ENCODE results near the gene MAP1LC3B.
A peak's percentile ranks its signal among the peaks of the same experiment; 100 is the strongest.

MAP1LC3B gene

GRCh38 chr16:87393680-87394055 lies 1.5 kb downstream of the MAP1LC3B start:
- DNase-seq (ENCODE audit: extremely low read depth, insufficient read length), result no peak
- H3K36me3 ChIP-seq (ENCODE audit: control insufficient read depth, insufficient read depth, low read length), result peaks cover 2% of the 10 kb centered on the region
- TF ChIP-seq, protein P1, sequence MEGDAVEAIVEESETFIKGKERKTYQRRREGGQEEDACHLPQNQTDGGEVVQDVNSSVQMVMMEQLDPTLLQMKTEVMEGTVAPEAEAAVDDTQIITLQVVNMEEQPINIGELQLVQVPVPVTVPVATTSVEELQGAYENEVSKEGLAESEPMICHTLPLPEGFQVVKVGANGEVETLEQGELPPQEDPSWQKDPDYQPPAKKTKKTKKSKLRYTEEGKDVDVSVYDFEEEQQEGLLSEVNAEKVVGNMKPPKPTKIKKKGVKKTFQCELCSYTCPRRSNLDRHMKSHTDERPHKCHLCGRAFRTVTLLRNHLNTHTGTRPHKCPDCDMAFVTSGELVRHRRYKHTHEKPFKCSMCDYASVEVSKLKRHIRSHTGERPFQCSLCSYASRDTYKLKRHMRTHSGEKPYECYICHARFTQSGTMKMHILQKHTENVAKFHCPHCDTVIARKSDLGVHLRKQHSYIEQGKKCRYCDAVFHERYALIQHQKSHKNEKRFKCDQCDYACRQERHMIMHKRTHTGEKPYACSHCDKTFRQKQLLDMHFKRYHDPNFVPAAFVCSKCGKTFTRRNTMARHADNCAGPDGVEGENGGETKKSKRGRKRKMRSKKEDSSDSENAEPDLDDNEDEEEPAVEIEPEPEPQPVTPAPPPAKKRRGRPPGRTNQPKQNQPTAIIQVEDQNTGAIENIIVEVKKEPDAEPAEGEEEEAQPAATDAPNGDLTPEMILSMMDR (IDR thresholded peaks at IDR 0.05; ENCODE audit: insufficient read depth, low read length, poor library complexity, severe bottlenecking), result no peak
- no peaks in the 10 kb centered on the region for H3K27me3 ChIP-seq (replicated peaks; ENCODE audit: control insufficient read depth, insufficient read depth, low read length)
- H3K4me3 ChIP-seq (replicated peaks; ENCODE audit: low read depth, low read length), result no peak overlapping the region

- TF ChIP-seq, protein P1 (IDR thresholded peaks at IDR 0.05; ENCODE audit: insufficient read depth, low read length, poor library complexity, severe bottlenecking), result no peak
- peaks cover 6% of the 10 kb centered on the region for H3K36me3 ChIP-seq (ENCODE audit: control insufficient read depth, insufficient read depth, low read length)
- no peaks in the 10 kb centered on the region for H3K27me3 ChIP-seq (replicated peaks; ENCODE audit: control insufficient read depth, insufficient read depth, low read length)
- no peak for DNase-seq (ENCODE audit: extremely low read depth, insufficient read length)
- no peak overlapping the region for H3K4me3 ChIP-seq (replicated peaks; ENCODE audit: low read depth, low read length)
Measured at GRCh38 chr16:87395181-87395842, 3.2 kb downstream of the MAP1LC3B start.

GRCh38 chr16:87404764-87405625 lies 12.9 kb downstream of the MAP1LC3B start:
- TF ChIP-seq, protein P1 (IDR thresholded peaks at IDR 0.05; ENCODE audit: insufficient read depth, low read length, poor library complexity, severe bottlenecking), result no peak
- Histone ChIP-seq H3K4me3 (replicated peaks; ENCODE audit: low read depth, low read length) (no peak overlapping the region), H3K36me3 (ENCODE audit: control insufficient read depth, insufficient read depth, low read length) (peaks cover 6% of the 10 kb centered on the region), H3K27me3 (replicated peaks; ENCODE audit: control insufficient read depth, insufficient read depth, low read length) (no peaks in the 10 kb centered on the region)
- no peak for DNase-seq (ENCODE audit: extremely low read depth, insufficient read length)

DNA sequence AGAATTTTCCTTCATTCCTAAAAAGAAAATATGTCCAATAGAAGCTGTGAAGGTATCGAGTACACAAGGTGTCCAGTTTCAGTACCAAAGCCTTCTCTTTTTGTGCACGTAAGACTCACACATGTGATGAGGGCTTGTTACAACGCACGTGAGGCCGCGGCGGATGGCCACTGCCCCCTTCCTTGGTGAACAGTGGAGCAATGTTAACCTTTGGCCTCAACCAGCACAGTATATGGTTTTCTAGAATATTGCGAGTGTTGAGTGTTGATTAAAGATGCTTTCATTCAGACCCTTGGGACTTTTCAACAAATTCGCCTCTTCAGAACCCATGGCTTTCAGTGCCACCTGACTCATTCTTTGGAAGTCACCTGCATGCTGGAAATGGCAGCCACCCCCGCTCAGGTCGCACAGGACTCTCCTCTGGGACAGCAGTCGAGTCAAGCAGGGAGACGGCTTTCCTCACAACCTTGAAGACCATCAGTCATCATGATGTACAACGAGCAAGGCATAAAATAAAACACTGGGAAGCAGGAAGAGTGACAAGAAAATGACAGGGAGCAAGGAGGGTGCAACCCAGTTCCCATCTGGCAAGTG lies 14.5 kb downstream of the MAP1LC3B start:
- TF ChIP-seq, protein P1 (IDR thresholded peaks at IDR 0.05; ENCODE audit: insufficient read depth, low read length, poor library complexity, severe bottlenecking), result no peak
- Histone ChIP-seq H3K36me3 (ENCODE audit: control insufficient read depth, insufficient read depth, low read length) (peaks cover 6% of the 10 kb centered on the region), H3K27me3 (replicated peaks; ENCODE audit: control insufficient read depth, insufficient read depth, low read length) (no peaks in the 10 kb centered on the region), H3K4me3 (replicated peaks; ENCODE audit: low read depth, low read length) (no peak overlapping the region)
- DNase-seq (ENCODE audit: extremely low read depth, insufficient read length), result no peak

DNA sequence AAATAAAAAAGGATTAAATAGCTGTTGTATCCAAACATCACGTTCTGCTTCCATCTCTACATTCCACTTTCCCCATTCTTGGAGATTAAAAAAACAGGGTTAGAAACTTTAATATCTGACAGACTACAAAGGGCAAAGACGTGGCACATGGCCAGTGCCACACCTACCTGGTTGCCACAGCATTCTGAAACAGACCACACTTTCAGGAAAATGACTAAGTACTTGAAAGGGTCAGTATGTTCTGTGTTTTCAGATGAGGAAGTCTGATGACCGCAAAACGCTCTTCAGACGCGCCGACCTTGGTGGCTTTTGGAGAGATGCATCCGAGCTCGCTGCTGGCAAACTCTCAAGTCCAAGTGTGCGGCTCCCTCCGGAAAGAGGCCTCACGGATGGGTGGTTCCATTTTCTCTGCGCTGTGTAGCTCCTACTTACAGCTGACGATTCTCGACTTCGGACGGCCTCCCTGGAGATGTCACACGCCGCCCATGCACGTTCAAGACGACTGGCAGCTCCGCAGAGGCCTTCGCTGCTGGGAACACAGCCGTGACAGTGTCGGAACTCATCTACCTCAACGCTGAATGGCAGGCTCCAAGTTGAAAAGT lies 15.5 kb downstream of the MAP1LC3B start:
- DNase-seq (ENCODE audit: extremely low read depth, insufficient read length), result peak; percentile 65
- no peaks in the 10 kb centered on the region for H3K27me3 ChIP-seq (replicated peaks; ENCODE audit: control insufficient read depth, insufficient read depth, low read length)
- H3K36me3 ChIP-seq (ENCODE audit: control insufficient read depth, insufficient read depth, low read length), result peaks cover 6% of the 10 kb centered on the region
- TF ChIP-seq, protein P1 (IDR thresholded peaks at IDR 0.05; ENCODE audit: insufficient read depth, low read length, poor library complexity, severe bottlenecking), result no peak
- H3K4me3 ChIP-seq (replicated peaks; ENCODE audit: low read depth, low read length), result no peak overlapping the region

Measured in GM06990 (cell line).